ENCODE measurements around the gene SMIM38. TPM values are rescaled to one million over a fixed set of nuclear protein-coding genes. Genes with fewer than 3 reads are reported as not detected.
A peak's percentile ranks its signal among the peaks of the same experiment; 100 is the strongest.
"Not testable (repeated sequence)": the region's sequence is repeated elsewhere in the genome, so short reads cannot be mapped to it uniquely, and the experiment has no call there.

SMIM38 gene
- total and polyA plus RNA-seq, 2 donors from 2014 or later = 0.19 to 0.63 TPM

DNA sequence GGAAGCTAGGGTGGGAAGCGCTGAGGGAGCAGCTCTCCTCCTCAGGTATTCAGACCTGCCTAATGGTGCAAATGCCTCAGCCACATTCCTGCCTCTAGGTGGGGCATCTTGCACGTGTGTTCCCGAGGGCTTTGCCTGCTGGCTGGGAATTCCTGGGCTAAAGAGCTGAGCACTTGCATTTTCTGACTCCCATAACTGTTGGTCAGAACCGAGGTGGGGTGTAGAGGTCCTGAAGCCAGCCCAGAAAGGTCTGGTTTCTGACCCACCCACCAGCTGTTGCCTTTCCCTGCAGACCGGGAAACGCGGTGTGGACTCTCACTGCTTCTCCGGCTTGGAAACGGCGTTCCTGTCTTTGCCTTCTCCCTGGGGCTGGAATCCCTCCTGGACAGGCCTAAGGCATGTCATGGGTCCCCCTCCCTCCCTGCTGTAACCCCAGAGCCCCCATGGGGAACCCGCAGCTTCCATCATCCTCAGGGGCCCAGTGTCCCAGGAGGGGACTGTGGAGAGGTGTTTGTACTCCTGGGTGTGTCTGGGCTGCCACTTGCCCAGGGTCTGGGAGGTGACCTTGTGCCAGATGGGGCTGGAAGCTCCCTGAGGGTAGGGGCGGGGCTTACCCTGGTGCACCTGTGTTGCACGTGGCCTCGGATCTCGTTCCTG lies 24.0 kb upstream of the SMIM38 start:
- H3K9ac ChIP-seq (ENCODE audit: low read length in 3 of 3) = peak overlapping the region in 1 of 3 donors; percentile 24
- H3K9me3 ChIP-seq (ENCODE audit: control insufficient read depth in 2 of 3, insufficient read depth in 1 of 3, low read length in 3 of 3) = peaks cover 0 to 9% (median 0%) of the 10 kb centered on the region in 3 donors
- no peak overlapping the region for H3K4me3 ChIP-seq (ENCODE audit: low read length in 3 of 3)
- no peak overlapping the region for H3K27ac ChIP-seq (ENCODE audit: low read depth in 2 of 2, low read length in 2 of 2)
- peaks cover 0 to 15% (median 12%) of the 10 kb centered on the region in 3 donors for H3K4me1 ChIP-seq (ENCODE audit: control insufficient read depth in 2 of 3, insufficient read depth in 2 of 3, low read depth in 1 of 3, low read length in 3 of 3)
- intact Hi-C loops (cut with DNase I) = no loop called here
- H3K27me3 ChIP-seq (ENCODE audit: control insufficient read depth, insufficient read depth, low read length) = no peaks in the 10 kb centered on the region
- DNase-seq (peak; percentile 85 to 96 (median 93)), FAIRE-seq (no peak)
- no peaks in the 10 kb centered on the region for H3K36me3 ChIP-seq (ENCODE audit: control insufficient read depth in 2 of 3, insufficient read depth in 3 of 3, low read length in 3 of 3)
- TF ChIP-seq, protein P1, sequence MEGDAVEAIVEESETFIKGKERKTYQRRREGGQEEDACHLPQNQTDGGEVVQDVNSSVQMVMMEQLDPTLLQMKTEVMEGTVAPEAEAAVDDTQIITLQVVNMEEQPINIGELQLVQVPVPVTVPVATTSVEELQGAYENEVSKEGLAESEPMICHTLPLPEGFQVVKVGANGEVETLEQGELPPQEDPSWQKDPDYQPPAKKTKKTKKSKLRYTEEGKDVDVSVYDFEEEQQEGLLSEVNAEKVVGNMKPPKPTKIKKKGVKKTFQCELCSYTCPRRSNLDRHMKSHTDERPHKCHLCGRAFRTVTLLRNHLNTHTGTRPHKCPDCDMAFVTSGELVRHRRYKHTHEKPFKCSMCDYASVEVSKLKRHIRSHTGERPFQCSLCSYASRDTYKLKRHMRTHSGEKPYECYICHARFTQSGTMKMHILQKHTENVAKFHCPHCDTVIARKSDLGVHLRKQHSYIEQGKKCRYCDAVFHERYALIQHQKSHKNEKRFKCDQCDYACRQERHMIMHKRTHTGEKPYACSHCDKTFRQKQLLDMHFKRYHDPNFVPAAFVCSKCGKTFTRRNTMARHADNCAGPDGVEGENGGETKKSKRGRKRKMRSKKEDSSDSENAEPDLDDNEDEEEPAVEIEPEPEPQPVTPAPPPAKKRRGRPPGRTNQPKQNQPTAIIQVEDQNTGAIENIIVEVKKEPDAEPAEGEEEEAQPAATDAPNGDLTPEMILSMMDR (IDR thresholded peaks at IDR 0.05; ENCODE audit: borderline replicate concordance, extremely low read depth, insufficient read depth) = peak; percentile 96

GRCh38 chr11:69132301-69132670 lies 23.4 kb upstream of the SMIM38 start:
- H3K27ac ChIP-seq (ENCODE audit: low read depth in 2 of 2, low read length in 2 of 2) = no peak overlapping the region
- H3K4me3 ChIP-seq (ENCODE audit: low read length in 3 of 3) = no peak overlapping the region
- H3K27me3 ChIP-seq (ENCODE audit: control insufficient read depth, insufficient read depth, low read length) = no peaks in the 10 kb centered on the region
- no peaks in the 10 kb centered on the region for H3K36me3 ChIP-seq (ENCODE audit: control insufficient read depth in 2 of 3, insufficient read depth in 3 of 3, low read length in 3 of 3)
- peaks cover 0 to 15% (median 12%) of the 10 kb centered on the region in 3 donors for H3K4me1 ChIP-seq (ENCODE audit: control insufficient read depth in 2 of 3, insufficient read depth in 2 of 3, low read depth in 1 of 3, low read length in 3 of 3)
- DNase-seq = no peak
- TF ChIP-seq, protein P1 (IDR thresholded peaks at IDR 0.05; ENCODE audit: borderline replicate concordance, extremely low read depth, insufficient read depth) = no peak
- peaks cover 0 to 9% (median 0%) of the 10 kb centered on the region in 3 donors for H3K9me3 ChIP-seq (ENCODE audit: control insufficient read depth in 2 of 3, insufficient read depth in 1 of 3, low read length in 3 of 3)
- no peak overlapping the region for H3K9ac ChIP-seq (ENCODE audit: low read length in 3 of 3)
- no peak for FAIRE-seq
- intact Hi-C loops (cut with DNase I) = no loop called here

DNA sequence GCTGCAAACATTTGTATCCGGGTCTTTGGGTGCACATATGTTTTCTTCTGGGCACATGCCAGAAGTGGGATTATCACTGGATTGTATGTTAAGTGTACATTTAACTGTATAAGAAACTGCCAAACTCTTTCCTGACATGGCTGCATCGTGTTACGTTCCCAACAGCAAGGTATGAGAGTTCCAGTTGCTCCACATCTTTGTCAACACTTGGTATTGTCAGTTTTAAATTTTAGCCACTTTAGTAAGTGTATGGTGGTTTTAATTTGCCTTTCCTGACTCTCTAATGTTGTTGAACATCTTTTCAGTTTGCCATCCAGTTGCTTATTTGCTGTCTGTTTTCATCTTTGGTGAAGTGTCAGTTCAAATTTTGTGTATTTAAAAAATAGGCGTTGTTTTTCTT lies 22.5 kb upstream of the SMIM38 start:
- Histone ChIP-seq H3K9ac (ENCODE audit: low read length in 3 of 3) (no peak overlapping the region), H3K4me1 (ENCODE audit: control insufficient read depth in 2 of 3, insufficient read depth in 2 of 3, low read depth in 1 of 3, low read length in 3 of 3) (peaks cover 0 to 15% (median 10%) of the 10 kb centered on the region in 3 donors), H3K27ac (ENCODE audit: low read depth in 2 of 2, low read length in 2 of 2) (no peak overlapping the region), H3K36me3 (ENCODE audit: control insufficient read depth in 2 of 3, insufficient read depth in 3 of 3, low read length in 3 of 3) (no peaks in the 10 kb centered on the region), H3K9me3 (ENCODE audit: control insufficient read depth in 2 of 3, insufficient read depth in 1 of 3, low read length in 3 of 3) (peaks cover 0 to 4% (median 0%) of the 10 kb centered on the region in 3 donors), H3K4me3 (ENCODE audit: low read length in 3 of 3) (no peak overlapping the region), H3K27me3 (ENCODE audit: control insufficient read depth, insufficient read depth, low read length) (no peaks in the 10 kb centered on the region)
- DNase-seq = no peak
- no peak for FAIRE-seq
- TF ChIP-seq, protein P1 (IDR thresholded peaks at IDR 0.05; ENCODE audit: borderline replicate concordance, extremely low read depth, insufficient read depth) = no peak
- intact Hi-C loops (cut with DNase I) = no loop called here

GRCh38 chr11:69134182-69134581 lies 21.6 kb upstream of the SMIM38 start:
- H3K27ac ChIP-seq (ENCODE audit: low read depth in 2 of 2, low read length in 2 of 2); DNase-seq; H3K4me3 ChIP-seq (ENCODE audit: low read length in 3 of 3); intact Hi-C loops (cut with DNase I); FAIRE-seq; H3K36me3 ChIP-seq (ENCODE audit: control insufficient read depth in 2 of 3, insufficient read depth in 3 of 3, low read length in 3 of 3); H3K27me3 ChIP-seq (ENCODE audit: control insufficient read depth, insufficient read depth, low read length); H3K9me3 ChIP-seq (ENCODE audit: control insufficient read depth in 2 of 3, insufficient read depth in 1 of 3, low read length in 3 of 3); H3K9ac ChIP-seq (ENCODE audit: low read length in 3 of 3): not testable (repeated sequence)
- peaks cover 0 to 15% (median 10%) of the 10 kb centered on the region in 3 donors for H3K4me1 ChIP-seq (ENCODE audit: control insufficient read depth in 2 of 3, insufficient read depth in 2 of 3, low read depth in 1 of 3, low read length in 3 of 3)

All from kidney (tissue), 14 donors.